ENCODE results near the gene EPHB1. TPM values are rescaled to one million over a fixed set of nuclear protein-coding genes. Genes with fewer than 3 reads are reported as not detected.

The EPHB1 gene
- total RNA-seq, 1 experiment from 2014 or later: 0.86 TPM

GRCh38 chr3:134833453-134834163 is 38.5 kb downstream of the EPHB1 start:
- Histone ChIP-seq H3K9me2 (ENCODE audit: insufficient read depth) (no peaks in the 10 kb centered on the region), H4K20me1 (ENCODE audit: insufficient read depth) (no peaks in the 10 kb centered on the region), H3K27me3 (ENCODE audit: insufficient read depth, low read length) (peaks cover 29% of the 10 kb centered on the region), H3K4me3 (replicated peaks in 1 of 2; ENCODE audit: low read depth in 1 of 2, low read length in 2 of 2) (no peak overlapping the region), H3K27ac (ENCODE audit: low read depth, low read length) (no peak overlapping the region), H3K9me3 (ENCODE audit: control insufficient read depth in 1 of 2, insufficient read depth in 1 of 2, low read depth in 1 of 2, low read length in 2 of 2) (no peaks in the 10 kb centered on the region), H3K9ac (ENCODE audit: low read length) (no peak overlapping the region), H3K36me3 (ENCODE audit: control insufficient read depth in 1 of 2, insufficient read depth in 2 of 2, low read length in 2 of 2) (no peaks in the 10 kb centered on the region), H3K4me1 (ENCODE audit: control insufficient read depth in 1 of 2, insufficient read depth in 2 of 2, low read length in 2 of 2) (no peaks in the 10 kb centered on the region), H3K79me2 (ENCODE audit: insufficient read depth, low read length) (no peaks in the 10 kb centered on the region), H3K4me2 (ENCODE audit: low read length) (no peak overlapping the region), H2AFZ (ENCODE audit: low read depth, low read length, poor library complexity, severe bottlenecking) (no peak overlapping the region)
- ChIA-PET CTCF (no interaction called here), RAD21 (ENCODE audit: low non-redundant PET in 1 of 2, low total read pairs in 2 of 2, uncharacterized antibody in 2 of 2, unreplicated experiment in 2 of 2) (no interaction called here), POLR2A (no interaction called here)
- ATAC-seq: no peak
- intact Hi-C loops (cut with micrococcal nuclease): no loop called here
- DNase-seq (ENCODE audit: low read depth, low spot score): no peak
- TF ChIP-seq EGR1 (IDR thresholded peaks at IDR 0.05; ENCODE audit: low read depth) (no peak), JUND (IDR thresholded peaks at IDR 0.05) (no peak), SRF (IDR thresholded peaks at IDR 0.05; ENCODE audit: low read depth) (no peak), CBX3 (IDR thresholded peaks at IDR 0.05; ENCODE audit: low read depth) (no peak), REST (IDR thresholded peaks at IDR 0.05; ENCODE audit: low read depth) (no peak), SIN3A (IDR thresholded peaks at IDR 0.05; ENCODE audit: low read depth) (no peak), CEBPB (IDR thresholded peaks at IDR 0.05; ENCODE audit: low read depth) (no peak), FOSL1 (IDR thresholded peaks at IDR 0.05; ENCODE audit: low read depth) (no peak)
- TF ChIP-seq, protein P1, sequence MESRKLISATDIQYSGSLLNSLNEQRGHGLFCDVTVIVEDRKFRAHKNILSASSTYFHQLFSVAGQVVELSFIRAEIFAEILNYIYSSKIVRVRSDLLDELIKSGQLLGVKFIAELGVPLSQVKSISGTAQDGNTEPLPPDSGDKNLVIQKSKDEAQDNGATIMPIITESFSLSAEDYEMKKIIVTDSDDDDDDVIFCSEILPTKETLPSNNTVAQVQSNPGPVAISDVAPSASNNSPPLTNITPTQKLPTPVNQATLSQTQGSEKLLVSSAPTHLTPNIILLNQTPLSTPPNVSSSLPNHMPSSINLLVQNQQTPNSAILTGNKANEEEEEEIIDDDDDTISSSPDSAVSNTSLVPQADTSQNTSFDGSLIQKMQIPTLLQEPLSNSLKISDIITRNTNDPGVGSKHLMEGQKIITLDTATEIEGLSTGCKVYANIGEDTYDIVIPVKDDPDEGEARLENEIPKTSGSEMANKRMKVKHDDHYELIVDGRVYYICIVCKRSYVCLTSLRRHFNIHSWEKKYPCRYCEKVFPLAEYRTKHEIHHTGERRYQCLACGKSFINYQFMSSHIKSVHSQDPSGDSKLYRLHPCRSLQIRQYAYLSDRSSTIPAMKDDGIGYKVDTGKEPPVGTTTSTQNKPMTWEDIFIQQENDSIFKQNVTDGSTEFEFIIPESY (IDR thresholded peaks at IDR 0.05; ENCODE audit: extremely low read depth, insufficient replicate concordance, low read length): no peak
- no TSS peak for BruUV-seq (replicated peaks)

Measured in HCT116 (cell line).